H1 (cell line): ENCODE results near the gene CST5. TPM values are rescaled to one million over a fixed set of nuclear protein-coding genes. Genes with fewer than 3 reads are reported as not detected.

Experiments
- RAD21 ChIP-seq, 2 experiments: IDR thresholded peaks in 1 of 2; conservative IDR thresholded peaks in 1 of 2; 2 replicates each; pipeline ENCODE4 v1.6.1; 2011; ENCODE audit warnings: low read depth in 2 of 2, low read length in 2 of 2, improper control_type of control experiment in 1 of 2, inconsistent platforms in 1 of 2, mild to moderate bottlenecking in 1 of 2, moderate library complexity in 1 of 2
- polyA plus RNA-seq, 7 experiments: library from polyadenylated mRNA; depleted of rRNA in 3 of 7; stranded (reverse) in 5 of 7; unstranded in 2 of 7; fragments of >200 nt in 5 of 7; fragments of 200-250 nt in 2 of 7; gene quantifications; 1 replicate in 5 of 7; 2 replicates in 1 of 7; 4 replicates in 1 of 7; pipeline versions ENCODE4 v1.2.1 to v1.2.3, GENCODE V29; 2011 to 2013; ENCODE audit warnings: missing spikeins in 2 of 7, mixed read lengths in 2 of 7
- total RNA-seq: library from RNA; stranded (reverse); fragmentation: NEBNext Ultra II Directional; extraction: Animal tissue kit (Norgen Biotek cat#: 25700); gene quantifications from 2 replicates; pipeline ENCODE4 v1.2.1, GENCODE V29; 2021

CST5 gene
- total and polyA plus RNA-seq, 2 of the 8 experiments (the other 6 are each of a cell fraction or from before 2014, with no cell fraction given), result not detected

- TF ChIP-seq RAD21 (IDR thresholded peaks at IDR 0.05 in 1 of 2, conservative IDR thresholded peaks at IDR 0.05 in 1 of 2; ENCODE audit: low read depth in 2 of 2, low read length in 2 of 2), result no peak
Measured at GRCh38 chr20:23835716-23836115, 43.8 kb downstream of the CST5 start (continued).
